HepG2 (cell line): ENCODE data around the gene MRFAP1. TPM values are rescaled to one million over a fixed set of nuclear protein-coding genes. Genes with fewer than 3 reads are reported as not detected.

Experiments used
- ATAC-seq: fragments of 200-7000 bp; cut with Tn5 transposase; 3 replicates; pipeline ENCODE4 v1.9.1; 2020; ENCODE audit warnings: mild to moderate bottlenecking, moderate library complexity
- BruUV-seq: library from RNA; stranded (reverse); fragments of 400-500 nt; replicated peaks from 2 replicates; lab custom pipeline; 2021; lab: Mats Ljungman, UMichigan
- CTCF ChIA-PET: fragments of 300-600 bp; formaldehyde crosslinking; extraction: SDS; loops from one replicate; lab custom pipeline; 2021; ENCODE audit warnings: low total read pairs, inconsistent platforms, low intra/inter-chr PET ratio; lab: Yijun Ruan, JAX
- POLR2A ChIA-PET: fragments of 350-600 bp; sonication (Branson Sonifier 250); formaldehyde crosslinking; loops from one replicate; lab custom pipeline; 2020; ENCODE audit warnings: antibody characterized with exemption, inconsistent platforms; lab: Yijun Ruan, JAX
- DNase-seq: peaks from one replicate; pipeline ENCODE4 v3.0.0-alpha.2; 2015; ENCODE audit warnings: low spot score
- FAIRE-seq: peaks from 3 replicates; lab custom pipeline; 2011; peaks lifted over from hg19 to GRCh38; lab: Jason Lieb, UNC
- H2AFZ ChIP-seq: one replicate; pipeline ENCODE4 v1.6.1; 2011; ENCODE audit warnings: low read length, inconsistent platforms
- H3K27ac ChIP-seq: fragments of 300-600 bp; 3 replicates; pipeline ENCODE4 v1.8.0; 2011; ENCODE audit warnings: mixed run types, mild to moderate bottlenecking, mixed read lengths, low read length, inconsistent platforms; ENCODE audit not compliant: insufficient read depth; ENCODE audit errors: extremely low read length
- H3K27me3 ChIP-seq, 2 experiments: fragments of 200-600 bp in 1 of 2; 2 replicates in 1 of 2; 3 replicates in 1 of 2; pipeline versions ENCODE4 v1.6.0 to v1.8.0; 2011; ENCODE audit warnings: low read length in 2 of 2, mild to moderate bottlenecking in 2 of 2, moderate library complexity in 2 of 2, inconsistent platforms in 1 of 2; ENCODE audit not compliant: insufficient read depth in 2 of 2, control insufficient read depth in 1 of 2
- H3K36me3 ChIP-seq, 2 experiments: fragments of 200-600 bp in 1 of 2; replicated peaks in 1 of 2; 2 replicates in 1 of 2; 3 replicates in 1 of 2; pipeline versions ENCODE4 v1.5.1 to v1.8.0; 2011; ENCODE audit warnings: low read length in 2 of 2, inconsistent platforms in 1 of 2; ENCODE audit not compliant: insufficient read depth in 2 of 2, control insufficient read depth in 1 of 2
- H3K4me1 ChIP-seq: 2 replicates; pipeline ENCODE4 v1.5.1; 2012; ENCODE audit warnings: low read length, inconsistent platforms; ENCODE audit not compliant: insufficient read depth
- H3K4me2 ChIP-seq: 2 replicates; pipeline ENCODE4 v1.6.0; 2011; ENCODE audit warnings: low read depth, low read length, inconsistent platforms
- H3K4me3 ChIP-seq, 3 experiments: fragments of 200-600 bp in 1 of 3; sonication (generic), shearing (Covaris generic) in 1 of 3; replicated peaks in 1 of 3; 2 replicates each; pipeline ENCODE4 v1.5.1; 2011 to 2016; ENCODE audit warnings: low read length in 3 of 3, inconsistent platforms in 2 of 3, low read depth in 2 of 3, mild to moderate bottlenecking in 2 of 3, control low read depth in 1 of 3, mixed read lengths in 1 of 3; ENCODE audit not compliant: insufficient read depth in 1 of 3
- H3K79me2 ChIP-seq: one replicate; pipeline ENCODE4 v1.6.1; 2011; ENCODE audit warnings: low read length, inconsistent platforms; ENCODE audit not compliant: insufficient read depth
- H3K9ac ChIP-seq: 2 replicates; pipeline ENCODE4 v1.6.0; 2011; ENCODE audit warnings: mild to moderate bottlenecking, low read depth, low read length, inconsistent platforms; ENCODE audit not compliant: insufficient read depth
- H3K9me3 ChIP-seq: 2 replicates; pipeline ENCODE4 v1.5.1; 2012; ENCODE audit warnings: mild to moderate bottlenecking, low read length
- H4K20me1 ChIP-seq: 2 replicates; pipeline ENCODE4 v1.6.0; 2011; ENCODE audit warnings: inconsistent platforms, mild to moderate bottlenecking, low read length, moderate library complexity; ENCODE audit not compliant: insufficient read depth
- CBX1 ChIP-seq: IDR thresholded peaks from one replicate; pipeline ENCODE4 v1.6.1; 2016; ENCODE audit warnings: antibody characterized with exemption, low read depth
- CEBPB ChIP-seq: IDR thresholded peaks from 2 replicates; pipeline ENCODE4 v1.6.1; 2011; ENCODE audit warnings: low read depth, low read length, improper control_type of control experiment, borderline replicate concordance
- EHMT2 ChIP-seq: fragments of 200-600 bp; sonication (generic); IDR thresholded peaks from 2 replicates; pipeline ENCODE4 v1.7.0; 2017; ENCODE audit warnings: antibody characterized with exemption, low read depth, low read length, borderline replicate concordance
- GABPB1 ChIP-seq: IDR thresholded peaks from 2 replicates; pipeline ENCODE4 v1.6.1; 2016; ENCODE audit warnings: mild to moderate bottlenecking, missing genetic modification reagents, moderate library complexity, missing compliant biosample characterization
- MTF2 ChIP-seq: sonication (generic); formaldehyde crosslinking; IDR thresholded peaks from 2 replicates; pipeline ENCODE4 v1.5.0; 2020; ENCODE audit warnings: missing genetic modification reagents, borderline replicate concordance
- PAX8 ChIP-seq: sonication (generic); formaldehyde crosslinking; IDR thresholded peaks from 2 replicates; pipeline ENCODE4 v1.8.0; 2022; ENCODE audit warnings: mild to moderate bottlenecking, missing genetic modification reagents, borderline replicate concordance
- REPIN1 ChIP-seq: sonication (generic); formaldehyde crosslinking; IDR thresholded peaks from 2 replicates; pipeline ENCODE4 v1.8.0; 2022; ENCODE audit warnings: missing genetic modification reagents, low read depth, mild to moderate bottlenecking, borderline replicate concordance
- RORA ChIP-seq: sonication (generic); formaldehyde crosslinking; IDR thresholded peaks from 2 replicates; pipeline ENCODE4 v1.5.0; 2020; ENCODE audit warnings: mild to moderate bottlenecking, missing genetic modification reagents, moderate library complexity
- SPEN ChIP-seq: sonication (generic); formaldehyde crosslinking; IDR thresholded peaks from 2 replicates; pipeline ENCODE4 v1.5.1; 2020; ENCODE audit warnings: low read depth, mild to moderate bottlenecking, missing genetic modification reagents
- THAP8 ChIP-seq: sonication (generic); formaldehyde crosslinking; IDR thresholded peaks from 2 replicates; pipeline ENCODE4 v1.5.1; 2020; ENCODE audit warnings: missing genetic modification reagents, mild to moderate bottlenecking, borderline replicate concordance
- ZNF326 ChIP-seq: sonication (generic); formaldehyde crosslinking; IDR thresholded peaks from 2 replicates; pipeline ENCODE4 v1.4.0; 2020; ENCODE audit warnings: missing genetic modification reagents, borderline replicate concordance
- ZNF546 ChIP-seq: sonication (generic); formaldehyde crosslinking; conservative IDR thresholded peaks from 2 replicates; pipeline ENCODE4 v1.8.1; 2023; ENCODE audit warnings: mild to moderate bottlenecking, missing genetic modification reagents
- ZNF629 ChIP-seq: sonication (generic); formaldehyde crosslinking; conservative IDR thresholded peaks from 2 replicates; pipeline ENCODE4 v1.5.0; 2020; ENCODE audit warnings: missing genetic modification reagents
- WGBS: methylation state at CpG from one replicate; pipeline ENCODE4 v1.1.6; 2017; ENCODE audit warnings: low lambda C conversion rate; 5-methylcytosine and 5-hydroxymethylcytosine counted together
- in situ Hi-C: cut with HindIII; loops from 2 replicates; pipeline ENCODE4 v1.10.0; 2017; ENCODE audit warnings: low pct_unique_long_range_greater_than_20kb; ENCODE audit not compliant: extremely low pct_ligation_motif_present
- intact Hi-C: fragments of 100-400 bp; cut with micrococcal nuclease; formaldehyde crosslinking; loops from one replicate; pipeline ENCODE4 v1.10.0; 2022; ENCODE audit not compliant: unreplicated experiment
- polyA plus RNA-seq, 8 experiments: library from polyadenylated mRNA; depleted of rRNA in 3 of 8; stranded (reverse) in 7 of 8; unstranded in 1 of 8; fragments of >200 nt; fragmentation: Illumina TruSeq in 4 of 8; extraction: Trizol in 4 of 8; gene quantifications; 2 replicates each; pipeline versions ENCODE4 v1.2.1 to v1.2.3, GENCODE V29; 2011 to 2016; ENCODE audit warnings: low read depth in 4 of 8, missing spikeins in 1 of 8, mixed read lengths in 1 of 8; ENCODE audit not compliant: insufficient read depth in 1 of 8
- total RNA-seq, 5 experiments: library from RNA; depleted of rRNA; stranded (reverse); fragments of >200 nt; fragmentation: Illumina TruSeq; extraction: Trizol; gene quantifications; 2 replicates each; pipeline ENCODE4 v1.2.3, GENCODE V29; 2016; ENCODE audit warnings: low read depth in 1 of 5
- TF ChIP-seq, protein P1 (sequence below): fragments of 450-650 bp; IDR thresholded peaks from 2 replicates; pipeline ENCODE4 v1.6.1; 2016
- TF ChIP-seq, protein P2 (sequence below): IDR thresholded peaks from 2 replicates; pipeline ENCODE4 v1.6.1; 2016; ENCODE audit warnings: low read depth, borderline replicate concordance

The MRFAP1 gene
- total and polyA plus RNA-seq, 2 of the 13 experiments (the other 11 are each of a cell fraction or from before 2014, with no cell fraction given), result 112 to 158 TPM

DNA sequence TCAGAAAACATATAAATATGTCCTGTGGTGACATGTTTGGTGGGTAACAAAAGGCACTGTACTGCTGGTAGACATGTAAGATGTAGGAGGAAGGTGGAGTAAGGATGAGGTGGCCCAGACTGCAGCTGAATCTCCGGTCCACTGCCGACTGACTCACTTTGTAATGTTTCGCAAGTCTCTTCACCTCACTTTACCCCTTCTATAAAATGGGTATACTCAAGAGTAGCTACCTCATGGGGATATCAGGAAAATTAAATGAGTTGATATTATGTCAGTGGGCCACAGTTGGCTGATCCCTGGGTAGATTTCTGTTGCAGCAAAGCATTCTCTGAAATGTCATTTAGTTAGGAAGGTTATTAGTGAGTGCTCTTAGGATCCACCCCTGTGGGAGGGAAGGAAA, 22.1 kb downstream of the MRFAP1 start:
- FAIRE-seq, result no peak
- no peak overlapping the region for H3K4me2 ChIP-seq
- DNase-seq, result no peak
- ChIA-PET POLR2A (interaction anchor here (2.4 kb wide), 1 partner anchor 10 kb away, joined by 31 read pairs; a partner anchor contains a TSS), CTCF (no interaction called here)
- H3K27me3 ChIP-seq, result no peaks in the 10 kb centered on the region
- H3K27ac ChIP-seq, result no peak overlapping the region
- no peaks in the 10 kb centered on the region for H3K36me3 ChIP-seq
- BruUV-seq, result no TSS peak
- in situ Hi-C loops, result no loop called here
- peaks cover 4% of the 10 kb centered on the region for H3K4me1 ChIP-seq
- H2AFZ ChIP-seq, result no peak overlapping the region
- WGBS, result 63% methylated on average over 3 of the region's 3 CpGs
- TF ChIP-seq GABPB1 (CRISPR knock-in tag) (no peak), CEBPB (0 out of 2 replicates have a peak, but pooled peaks have one; percentile 14), ZNF629 (CRISPR knock-in tag) (peak; percentile 78)
- ATAC-seq, result no peak
- H3K9ac ChIP-seq, result no peak overlapping the region
- no peaks in the 10 kb centered on the region for H3K9me3 ChIP-seq
- intact Hi-C loops, result no loop called here
- H4K20me1 ChIP-seq, result no peaks in the 10 kb centered on the region
- no peaks in the 10 kb centered on the region for H3K79me2 ChIP-seq
- H3K4me3 ChIP-seq, result no peak overlapping the region

GRCh38 chr4:6663596-6664393, 23.3 kb downstream of the MRFAP1 start:
- Histone ChIP-seq H3K9ac (no peak overlapping the region), H3K36me3 (no peaks in the 10 kb centered on the region), H3K4me2 (no peak overlapping the region), H3K27me3 (no peaks in the 10 kb centered on the region), H3K4me3 (no peak overlapping the region), H3K4me1 (peaks cover 4% of the 10 kb centered on the region), H3K79me2 (no peaks in the 10 kb centered on the region), H4K20me1 (no peaks in the 10 kb centered on the region), H3K9me3 (no peaks in the 10 kb centered on the region), H3K27ac (no peak overlapping the region), H2AFZ (no peak overlapping the region)
- DNase-seq (no peak), ATAC-seq (no peak), FAIRE-seq (no peak)
- 89% methylated on average over 36 of the region's 55 CpGs for WGBS
- ChIA-PET POLR2A (interaction anchor here (1.0 to 2.4 kb wide), 3 partner anchors 9 to 31 kb away, joined by 4 to 31 read pairs (median 4); partner anchors contain the start of gene MRFAP1), CTCF (no interaction called here)
- in situ Hi-C loops, result no loop called here
- no TSS peak for BruUV-seq
- intact Hi-C loops, result no loop called here
- TF ChIP-seq RORA (CRISPR knock-in tag) (no peak), REPIN1 (no peak), PAX8 (no peak), EHMT2 (no peak), CBX1 (no peak), ZNF326 (CRISPR knock-in tag) (no peak), ZNF546 (CRISPR knock-in tag) (no peak), SPEN (CRISPR knock-in tag) (no peak), THAP8 (CRISPR knock-in tag) (no peak), MTF2 (no peak)
- TF ChIP-seq, protein P1, sequence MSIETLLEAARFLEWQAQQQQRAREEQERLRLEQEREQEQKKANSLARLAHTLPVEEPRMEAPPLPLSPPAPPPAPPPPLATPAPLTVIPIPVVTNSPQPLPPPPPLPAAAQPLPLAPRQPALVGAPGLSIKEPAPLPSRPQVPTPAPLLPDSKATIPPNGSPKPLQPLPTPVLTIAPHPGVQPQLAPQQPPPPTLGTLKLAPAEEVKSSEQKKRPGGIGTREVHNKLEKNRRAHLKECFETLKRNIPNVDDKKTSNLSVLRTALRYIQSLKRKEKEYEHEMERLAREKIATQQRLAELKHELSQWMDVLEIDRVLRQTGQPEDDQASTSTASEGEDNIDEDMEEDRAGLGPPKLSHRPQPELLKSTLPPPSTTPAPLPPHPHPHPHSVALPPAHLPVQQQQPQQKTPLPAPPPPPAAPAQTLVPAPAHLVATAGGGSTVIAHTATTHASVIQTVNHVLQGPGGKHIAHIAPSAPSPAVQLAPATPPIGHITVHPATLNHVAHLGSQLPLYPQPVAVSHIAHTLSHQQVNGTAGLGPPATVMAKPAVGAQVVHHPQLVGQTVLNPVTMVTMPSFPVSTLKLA, result no peak
- TF ChIP-seq, protein P2, sequence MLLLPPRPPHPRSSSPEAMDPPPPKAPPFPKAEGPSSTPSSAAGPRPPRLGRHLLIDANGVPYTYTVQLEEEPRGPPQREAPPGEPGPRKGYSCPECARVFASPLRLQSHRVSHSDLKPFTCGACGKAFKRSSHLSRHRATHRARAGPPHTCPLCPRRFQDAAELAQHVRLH (CRISPR knock-in tag), result no peak
